Fibroblast of the conjunctiva (primary cell): Measurements from ENCODE around the gene PCK2.

Source experiments
- DNase-seq: peaks from one replicate; pipeline ENCODE4 v3.0.0-alpha.2; 2010; ENCODE audit warnings: low read depth

Gene PCK2

GRCh38 chr14:24115422-24116127 is 21.5 kb downstream of the PCK2 start:
- no peak for DNase-seq

- DNase-seq = no peak
Observed at GRCh38 chr14:24116128-24116814, 22.2 kb downstream of the PCK2 start.

DNA sequence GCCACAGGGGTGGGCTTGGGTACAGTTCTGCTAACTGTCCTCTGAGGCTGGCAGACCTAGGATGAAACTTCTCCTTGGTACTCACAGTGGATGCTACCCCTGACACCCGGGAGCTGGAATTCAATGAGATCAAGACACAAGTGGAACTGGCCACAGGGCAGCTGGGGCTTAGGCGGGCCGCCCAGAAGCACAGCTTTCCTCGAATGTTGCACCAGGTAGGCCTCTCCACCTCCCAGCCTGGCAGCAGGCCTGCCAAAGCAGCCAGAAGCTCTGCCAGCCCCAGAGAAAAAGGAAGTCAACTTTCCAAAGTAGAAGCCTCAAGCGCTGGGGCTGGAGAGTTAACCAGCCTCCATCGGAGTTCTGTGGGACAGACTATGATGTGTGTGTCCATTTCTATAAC is 23.1 kb downstream of the PCK2 start:
- DNase-seq = no peak

GRCh38 chr14:24119691-24120090 is 25.6 kb downstream of the PCK2 start:
- DNase-seq = no peak

GRCh38 chr14:24121210-24121609 is 27.1 kb downstream of the PCK2 start:
- no peak for DNase-seq

GRCh38 chr14:24122416-24122815 is 28.3 kb downstream of the PCK2 start:
- no peak for DNase-seq

GRCh38 chr14:24122898-24123297 is 28.8 kb downstream of the PCK2 start:
- no peak for DNase-seq

DNA sequence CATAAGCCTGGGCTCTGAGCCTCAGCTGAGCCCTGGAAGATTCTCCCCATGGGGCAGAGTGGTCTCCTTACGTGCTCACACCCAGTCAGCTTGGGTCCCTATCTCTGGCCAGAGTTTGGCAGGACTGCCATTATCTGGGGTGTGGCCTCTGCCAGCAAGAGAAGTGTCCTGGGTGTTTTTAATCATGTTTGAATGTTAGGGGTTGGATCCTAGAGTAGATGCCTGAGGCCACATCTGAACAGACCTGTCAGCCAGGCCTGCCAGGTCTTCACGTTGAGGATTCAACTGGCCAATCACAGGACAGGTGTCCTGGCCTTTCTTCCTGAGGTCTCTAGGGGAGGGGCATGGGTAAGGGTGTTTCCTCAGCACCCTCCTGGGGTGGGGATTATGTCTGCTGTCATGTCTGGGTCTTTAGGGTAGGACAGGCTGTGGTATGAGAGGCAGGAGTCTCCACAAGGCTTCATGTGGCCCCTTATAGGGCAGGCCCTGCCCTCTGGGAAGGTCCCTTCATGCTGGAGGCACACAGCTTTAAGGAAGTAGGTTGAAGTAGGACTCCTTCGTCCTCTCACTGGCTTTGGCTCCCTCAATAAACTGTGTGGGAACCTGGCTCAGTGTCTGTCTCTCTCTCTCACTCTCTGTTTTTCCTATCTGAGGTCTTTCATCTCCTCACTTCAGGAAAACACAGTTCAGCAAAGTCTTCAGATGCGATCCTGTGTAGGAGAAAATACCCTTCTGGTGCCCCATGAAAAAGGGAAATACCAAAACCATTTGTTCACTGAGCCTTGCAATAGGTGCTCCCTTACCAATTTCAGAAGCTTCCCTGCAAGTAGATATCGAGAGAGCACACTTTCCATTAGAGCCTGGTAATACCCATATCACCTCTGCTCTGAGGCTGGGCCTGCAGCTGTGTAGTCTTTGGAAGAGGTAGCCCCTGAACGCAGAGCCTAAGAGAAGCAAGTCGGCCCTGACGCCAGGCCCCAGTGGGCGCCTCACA is 29.6 kb downstream of the PCK2 start:
- DNase-seq = no peak

DNA sequence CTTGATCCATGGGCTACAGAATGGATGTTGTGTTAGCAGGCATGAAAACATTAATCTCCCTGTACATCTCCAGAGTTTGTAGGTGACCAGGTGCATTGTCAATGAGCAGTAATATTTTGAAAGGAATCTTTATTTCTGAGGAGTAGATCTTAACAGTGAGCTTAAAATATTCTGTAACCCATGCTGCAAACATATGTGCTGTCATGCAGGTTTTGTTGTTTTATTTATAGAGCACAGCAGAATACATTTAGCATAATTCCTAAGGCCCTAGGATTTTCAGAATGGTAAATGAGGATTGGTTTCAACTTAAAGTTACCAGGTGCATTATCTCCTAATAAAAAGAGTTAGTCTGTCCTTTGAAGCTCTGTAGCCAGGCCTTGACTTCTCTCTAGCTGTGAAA is 32.8 kb downstream of the PCK2 start:
- no peak for DNase-seq

DNA sequence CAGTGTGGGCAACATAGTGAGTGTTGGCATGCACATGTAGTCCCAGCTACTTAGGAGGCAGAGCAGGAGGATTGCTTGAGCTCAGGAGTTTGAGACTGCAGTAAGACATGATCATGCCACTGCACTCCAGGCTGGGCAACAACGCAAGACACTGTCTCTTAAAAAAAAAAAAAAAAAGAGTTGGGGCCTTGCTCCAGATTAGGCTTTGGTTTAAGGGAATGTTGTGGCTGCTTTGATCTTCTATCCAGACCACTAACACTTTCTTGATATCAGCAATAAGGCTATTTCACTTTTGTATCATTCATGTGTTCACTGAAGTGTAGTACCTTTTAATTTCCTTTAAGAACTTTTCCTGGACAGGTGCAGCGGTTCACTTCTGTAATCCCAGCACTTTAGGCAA is 33.6 kb downstream of the PCK2 start:
- no peak for DNase-seq

DNA sequence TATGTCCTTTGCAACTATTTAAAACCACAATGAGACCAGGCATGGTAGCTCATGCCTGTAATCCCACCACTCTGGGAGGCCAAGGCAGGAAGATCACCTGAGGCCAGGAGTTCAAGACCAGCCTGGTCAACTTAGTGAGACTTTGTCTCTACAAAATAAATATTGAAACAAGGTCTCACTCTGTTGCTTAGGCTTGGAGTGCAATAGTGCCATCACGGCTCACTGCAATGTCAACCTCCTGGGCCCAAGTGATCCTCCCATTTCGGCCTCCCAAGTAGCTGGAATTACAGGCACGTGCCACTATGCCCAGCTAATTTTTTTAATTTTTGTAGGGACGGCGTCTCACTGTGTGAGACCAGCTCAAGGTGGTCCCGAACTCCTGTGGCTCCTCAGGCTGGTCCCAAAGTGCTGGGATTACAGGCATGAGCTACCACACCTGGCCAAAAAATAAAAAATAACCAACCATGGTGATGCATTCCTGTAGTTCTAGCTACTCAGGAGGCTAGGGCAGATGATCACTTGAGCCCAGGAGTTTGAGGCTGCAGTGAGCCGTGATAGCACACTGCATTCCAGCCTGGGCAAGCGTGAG is 35.4 kb downstream of the PCK2 start:
- DNase-seq = no peak

- no peak for DNase-seq
Observed at GRCh38 chr14:24130380-24130716, 36.2 kb downstream of the PCK2 start, which contains the start of gene FITM1. FITM1 (plus strand) TSS chr14:24130659; CDS start chr14:24131564, 905 bp downstream.

DNA sequence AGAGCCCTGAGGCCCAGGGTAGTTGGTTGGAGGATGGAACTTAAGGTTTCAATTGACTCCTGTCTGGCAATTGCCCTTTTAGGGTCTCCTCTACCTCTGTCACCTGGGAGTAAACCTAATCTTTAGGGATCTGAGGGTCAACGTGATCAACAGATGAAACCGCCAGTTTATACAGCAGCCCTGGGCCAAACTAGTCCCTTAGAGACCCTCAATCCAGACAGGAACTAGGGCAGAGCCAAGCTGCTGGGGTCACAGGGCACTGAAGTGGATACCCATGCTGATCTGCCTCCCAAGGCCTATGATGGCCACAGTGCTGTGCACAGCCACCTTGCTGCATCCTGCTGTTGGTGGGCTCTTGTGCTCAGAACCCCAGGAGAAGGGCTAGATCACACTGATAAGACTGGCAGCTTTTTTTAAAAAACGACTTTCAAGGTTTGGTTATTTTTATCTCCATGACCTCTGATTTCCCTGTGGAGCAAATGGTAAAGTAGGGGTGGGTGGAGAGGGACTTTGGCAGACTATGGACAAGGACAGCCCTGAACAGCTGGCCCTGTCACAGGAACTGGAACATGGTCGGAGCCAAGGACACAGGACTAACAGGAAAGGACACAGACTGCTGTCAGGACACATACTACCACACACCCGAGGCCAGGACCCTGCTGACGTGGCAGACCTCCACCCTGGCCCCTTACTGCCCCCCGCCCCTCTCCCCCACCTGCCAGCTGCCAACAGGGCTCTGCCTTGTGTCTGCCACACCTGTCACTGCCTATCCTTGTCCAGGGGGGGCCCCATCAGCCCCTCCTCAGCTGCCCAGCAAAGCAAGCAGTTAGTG is 36.8 kb downstream of the PCK2 start:
- DNase-seq = no peak

DNA sequence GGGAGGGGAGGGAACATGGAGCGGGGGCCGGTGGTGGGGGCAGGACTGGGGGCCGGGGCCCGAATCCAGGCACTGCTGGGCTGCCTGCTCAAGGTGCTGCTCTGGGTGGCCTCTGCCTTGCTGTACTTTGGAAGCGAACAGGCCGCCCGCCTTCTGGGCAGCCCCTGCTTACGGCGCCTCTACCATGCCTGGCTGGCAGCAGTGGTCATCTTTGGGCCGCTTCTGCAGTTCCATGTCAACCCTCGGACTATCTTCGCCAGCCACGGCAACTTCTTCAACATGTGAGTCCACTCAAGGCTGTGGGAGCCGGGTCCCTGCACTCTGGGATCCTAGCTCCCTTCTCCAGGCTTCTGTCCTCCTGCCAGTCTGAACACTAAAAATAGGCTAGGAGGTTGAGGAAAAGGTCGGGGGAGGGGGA is 37.4 kb downstream of the PCK2 start:
- DNase-seq = no peak

DNA sequence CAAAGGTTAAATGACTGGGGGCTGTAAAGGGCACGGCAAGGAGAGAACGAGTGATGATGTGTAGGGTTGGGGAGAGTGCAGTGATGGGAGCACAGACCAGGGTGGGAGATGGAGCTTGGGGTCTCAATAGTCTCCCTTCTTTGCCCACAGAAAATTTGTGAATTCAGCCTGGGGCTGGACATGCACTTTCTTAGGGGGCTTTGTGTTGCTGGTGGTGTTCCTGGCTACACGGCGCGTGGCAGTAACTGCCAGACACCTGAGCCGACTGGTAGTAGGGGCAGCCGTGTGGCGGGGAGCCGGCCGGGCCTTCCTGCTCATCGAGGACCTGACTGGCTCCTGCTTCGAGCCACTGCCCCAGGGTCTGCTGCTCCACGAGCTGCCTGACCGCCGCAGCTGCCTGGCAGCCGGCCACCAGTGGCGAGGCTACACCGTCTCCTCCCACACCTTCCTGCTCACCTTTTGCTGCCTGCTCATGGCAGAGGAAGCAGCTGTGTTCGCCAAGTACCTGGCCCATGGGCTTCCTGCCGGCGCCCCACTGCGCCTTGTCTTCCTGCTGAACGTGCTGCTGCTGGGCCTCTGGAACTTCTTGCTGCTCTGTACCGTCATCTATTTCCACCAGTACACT is 38.1 kb downstream of the PCK2 start:
- DNase-seq = no peak

GRCh38 chr14:24132976-24133375 is 38.9 kb downstream of the PCK2 start:
- no peak for DNase-seq

GRCh38 chr14:24133735-24134134 is 39.6 kb downstream of the PCK2 start:
- no peak for DNase-seq

GRCh38 chr14:24135584-24135833 is 41.4 kb downstream of the PCK2 start:
- no peak for DNase-seq

DNA sequence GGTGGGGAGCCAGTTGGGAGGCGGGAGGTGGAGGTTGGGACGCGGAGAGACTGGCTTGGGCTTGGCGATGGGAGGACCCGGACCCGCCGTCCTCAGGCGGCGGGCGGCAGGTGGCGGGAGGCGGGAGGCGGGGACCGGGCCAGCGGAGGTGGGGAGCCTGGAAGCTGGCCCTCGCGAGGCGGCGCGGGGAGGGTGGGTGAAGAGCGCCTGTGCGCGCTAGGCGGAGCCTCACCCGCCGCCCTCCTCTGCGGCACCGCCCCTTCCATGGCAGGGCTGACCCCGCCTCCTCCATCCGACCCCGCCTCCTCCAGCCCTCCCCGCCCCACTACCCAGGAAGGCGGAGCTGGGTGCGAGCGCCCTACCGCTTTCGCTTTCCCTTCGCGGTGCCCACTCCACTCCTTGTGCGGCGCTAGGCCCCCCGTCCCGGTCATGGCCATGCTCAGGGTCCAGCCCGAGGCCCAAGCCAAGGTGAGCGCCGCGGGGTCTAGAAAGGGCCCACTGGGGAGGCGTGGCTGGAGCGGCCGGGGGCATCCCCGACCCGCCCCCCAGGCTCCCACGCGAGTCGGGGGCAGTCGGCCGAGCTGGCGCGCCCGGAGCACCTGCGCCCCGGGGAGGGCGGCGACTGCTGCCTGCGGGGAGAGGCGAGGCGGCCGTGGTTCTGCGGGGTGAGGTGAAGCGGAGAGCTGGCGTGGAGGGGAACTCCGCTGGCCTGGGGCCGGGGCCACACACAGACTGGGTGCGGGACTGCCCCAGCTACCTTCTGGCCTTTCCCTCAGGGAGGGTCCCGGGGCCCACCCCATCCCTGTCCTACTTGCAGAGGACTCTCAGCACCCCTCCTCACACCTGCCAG is 41.9 kb downstream of the PCK2 start, which contains the start of gene PSME1:
TSS of gene PSME1 (plus strand) at position 361 of the 850 bp plus-strand sequence. CDS start at position 430, 69 bp downstream.
- DNase-seq = peak; percentile 75
